GM12801 (cell line): ENCODE results near the gene FAM181A.

Experiments used
- CTCF ChIP-seq: IDR thresholded peaks from one replicate; pipeline ENCODE4 v1.5.1; 2011; ENCODE audit warnings: control low read depth; ENCODE audit not compliant: insufficient read length; ENCODE audit errors: extremely low read depth

The FAM181A gene

GRCh38 chr14:93969082-93969828 lies 42.1 kb downstream of the FAM181A start:
- TF ChIP-seq CTCF: no peak

GRCh38 chr14:93970585-93970964 lies 43.4 kb downstream of the FAM181A start:
- TF ChIP-seq CTCF: no peak

GRCh38 chr14:93970965-93971634 lies 44.0 kb downstream of the FAM181A start:
- TF ChIP-seq CTCF: no peak

- TF ChIP-seq CTCF: no peak
These were observed 44.5 kb downstream of the FAM181A start for GRCh38 chr14:93971635-93972027.

GRCh38 chr14:93972618-93973205 lies 45.6 kb downstream of the FAM181A start:
- no peak for TF ChIP-seq CTCF

GRCh38 chr14:93973607-93974006 lies 46.5 kb downstream of the FAM181A start:
- TF ChIP-seq CTCF: no peak

- no peak for TF ChIP-seq CTCF
These were observed 47.2 kb downstream of the FAM181A start for GRCh38 chr14:93974299-93974698.
